Lower lobe of right lung (tissue), 2 donors: Measurements from ENCODE around the gene PRRG1. TPM values are rescaled to one million over a fixed set of nuclear protein-coding genes. Genes with fewer than 3 reads are reported as not detected.

ENCODE experiments used
- ATAC-seq, 2 donors: fragments of 200-7000 bp; cut with Tn5 transposase; one replicate each; pipeline ENCODE4 v1.9.1; 2020 to 2022; ENCODE audit warnings: mild to moderate bottlenecking in 2 of 2, moderate library complexity in 2 of 2
- DNase-seq: peaks from one replicate; pipeline ENCODE4 v3.0.0-alpha.2; 2020
- H3K27ac ChIP-seq: fragments of 200-600 bp; one replicate; pipeline ENCODE4 v1.8.0; 2022
- H3K27me3 ChIP-seq: fragments of 200-600 bp; one replicate; pipeline ENCODE4 v1.8.0; 2022; ENCODE audit warnings: low read depth
- H3K36me3 ChIP-seq: fragments of 200-600 bp; one replicate; pipeline ENCODE4 v1.8.0; 2022; ENCODE audit warnings: mild to moderate bottlenecking
- H3K4me1 ChIP-seq: fragments of 200-600 bp; one replicate; pipeline ENCODE4 v1.8.0; 2022
- H3K4me3 ChIP-seq: fragments of 200-600 bp; one replicate; pipeline ENCODE4 v1.8.0; 2022; ENCODE audit warnings: mild to moderate bottlenecking
- H3K9me3 ChIP-seq: fragments of 200-600 bp; one replicate; pipeline ENCODE4 v1.8.0; 2022
- CTCF ChIP-seq: fragments of 200-600 bp; IDR thresholded peaks from one replicate; pipeline ENCODE4 v1.8.0; 2022; ENCODE audit warnings: antibody characterized with exemption, mild to moderate bottlenecking
- intact Hi-C: fragments of 100-400 bp; cut with DNase I; formaldehyde crosslinking; loops from one replicate; pipeline ENCODE4 v1.11.0; 2022
- total RNA-seq: library from RNA; stranded (reverse); fragmentation: NEBNext Ultra II Directional; extraction: Animal tissue kit (Norgen Biotek cat#: 25700); gene quantifications from one replicate; pipeline ENCODE4 v1.2.1, GENCODE V29; 2021
- donor health status: DM: no; HTN: yes; CAD: no; lungs with severe emphysema.

PRRG1 gene
- total RNA-seq, 1 donor from 2014 or later = 16.2 TPM

GRCh38 chrX:37504991-37505390 lies 155.8 kb downstream of the PRRG1 start:
- H3K27ac ChIP-seq = no peak overlapping the region
- no peaks in the 10 kb centered on the region for H3K27me3 ChIP-seq
- no peaks in the 10 kb centered on the region for H3K9me3 ChIP-seq
- H3K4me1 ChIP-seq = no peaks in the 10 kb centered on the region
- H3K4me3 ChIP-seq = no peak overlapping the region
- DNase-seq (no peak), ATAC-seq (no peak)
- H3K36me3 ChIP-seq = no peaks in the 10 kb centered on the region
- intact Hi-C loops = no loop called here
- no peak for TF ChIP-seq CTCF

Other genes with a start within 250 kb of the PRRG1 start
- 1.7 TPM for gene LANCL3, start 222.3 kb downstream of the PRRG1 start, total RNA-seq